ENCODE data around the gene SATB1.

Gene SATB1

DNA sequence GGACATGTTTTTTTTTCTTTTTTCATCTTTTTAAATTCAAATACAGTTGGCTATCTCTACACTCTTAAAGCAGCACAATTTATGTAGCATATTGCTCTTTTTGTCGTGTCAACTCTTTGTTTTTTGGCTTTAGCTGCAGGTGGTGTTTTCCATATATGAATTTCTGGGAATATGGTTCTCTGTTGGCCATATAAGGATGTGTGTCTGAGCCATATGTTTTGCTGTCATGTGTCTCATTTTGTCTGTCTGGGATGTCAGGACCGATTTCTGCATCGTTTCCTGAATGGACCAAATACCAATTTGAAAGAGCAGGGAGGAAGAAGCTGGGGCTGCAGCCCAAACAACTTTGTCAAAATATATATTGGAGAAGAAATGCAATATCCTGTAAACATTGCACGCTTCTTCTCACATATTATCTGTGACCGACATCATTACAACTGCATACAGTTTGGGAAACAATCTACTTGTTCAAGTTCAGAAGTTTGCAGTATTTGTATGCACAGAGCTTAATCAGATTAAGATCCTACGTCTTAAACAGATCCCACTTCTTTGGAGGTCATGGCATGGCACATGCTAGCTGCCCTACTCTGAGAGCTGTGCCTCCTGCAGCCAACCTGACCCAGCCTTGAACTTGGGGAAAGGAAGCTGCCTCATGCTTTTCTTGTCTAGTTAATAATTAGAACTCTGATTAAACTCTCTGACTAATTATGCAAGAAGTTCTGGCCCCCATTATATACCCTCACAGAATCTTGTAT, 4.0 kb upstream of the SATB1 start:
- DNase-seq, result no peak

DNA sequence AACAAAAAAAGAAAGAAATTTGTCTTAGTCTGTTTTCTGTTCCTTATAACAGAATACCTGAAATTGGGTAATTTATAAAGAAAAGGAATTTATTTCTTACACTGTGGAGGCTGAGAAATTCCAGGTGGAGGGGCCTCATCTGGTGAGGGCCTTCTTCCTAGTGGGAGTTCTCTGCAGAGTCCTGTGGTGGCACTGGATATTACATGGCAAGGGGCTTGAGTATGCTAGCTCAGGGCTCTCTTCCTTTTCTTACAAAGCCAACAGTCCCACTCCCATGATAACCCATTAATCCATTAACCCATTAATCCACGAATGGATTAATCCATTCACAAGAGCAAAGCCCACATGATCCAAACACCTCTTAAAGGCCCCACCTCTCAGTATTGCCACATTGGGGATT, 2.9 kb upstream of the SATB1 start:
- no peak for DNase-seq

DNA sequence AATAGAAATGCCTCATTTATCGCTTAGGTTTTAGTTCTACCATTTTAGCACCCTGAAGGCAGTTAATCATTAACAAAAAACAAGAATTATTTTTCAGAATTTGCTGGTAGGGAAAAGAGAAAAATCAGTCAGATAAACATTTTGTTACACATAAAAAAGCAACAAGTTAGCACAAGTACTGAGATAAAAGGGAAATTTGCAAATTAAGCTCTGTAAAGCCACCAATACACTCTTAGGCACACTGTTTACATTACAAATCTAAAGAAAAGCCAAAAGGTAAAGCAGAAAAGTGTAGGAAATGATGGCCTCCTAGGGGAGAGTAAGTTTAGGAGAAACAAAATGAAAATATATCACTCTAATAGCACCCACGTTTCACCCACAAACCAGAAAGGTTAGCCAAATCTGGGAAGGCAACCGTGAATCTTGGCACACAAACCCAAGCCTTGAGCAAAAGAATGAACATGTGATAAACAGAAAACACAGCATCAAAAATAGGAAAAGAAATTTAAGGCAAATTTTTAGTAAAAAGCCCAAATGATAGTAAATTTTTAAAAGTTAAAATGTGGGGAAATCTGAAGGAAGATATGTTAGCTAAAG, 1.6 kb upstream of the SATB1 start:
- no peak for DNase-seq

GRCh38 chr3:18425641-18426257, 610 bp upstream of the SATB1 start:
- peak; percentile 72 for DNase-seq

- DNase-seq, result no peak
Measured at GRCh38 chr3:18424213-18424728, 868 bp downstream of the SATB1 start.

DNA sequence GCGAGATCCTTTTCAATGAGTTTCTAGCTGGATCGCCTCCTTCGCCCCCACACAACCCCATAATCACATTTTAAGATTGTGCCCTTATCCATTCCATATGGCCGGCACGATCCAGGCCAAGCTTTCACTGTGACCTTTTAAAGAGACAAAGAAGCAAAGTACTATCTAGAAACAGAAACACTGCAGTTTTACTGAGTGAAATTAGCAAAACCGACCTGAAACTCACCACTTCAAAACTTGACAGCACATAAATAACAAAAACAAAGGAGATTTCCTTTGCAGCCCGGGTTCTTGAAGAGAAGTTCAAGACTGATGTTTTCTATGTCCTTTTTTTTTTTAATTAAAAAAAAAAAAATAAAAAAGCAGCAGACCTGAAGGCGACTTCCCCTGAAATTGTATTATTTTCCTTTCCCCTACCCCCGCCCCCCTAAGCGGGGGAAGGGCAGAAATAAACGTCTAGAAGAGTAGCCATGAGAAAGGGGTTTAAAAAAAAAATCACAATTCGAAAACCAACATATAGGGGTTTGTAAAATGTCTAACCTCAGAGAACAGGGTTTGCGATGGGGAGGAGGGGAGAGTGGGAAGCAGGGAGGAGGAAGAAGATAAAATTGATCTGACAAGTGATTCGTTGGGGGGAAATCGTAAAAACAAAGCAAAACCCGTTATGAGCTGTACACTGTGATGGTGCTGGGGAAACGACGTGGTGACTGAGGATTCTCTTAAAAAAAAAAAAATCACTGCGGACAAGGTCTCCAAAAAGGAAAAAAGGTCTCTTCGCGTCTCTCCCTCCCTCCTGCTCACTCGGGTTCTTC, 1.5 kb downstream of the SATB1 start:
- DNase-seq, result no peak

GRCh38 chr3:18422972-18423371, 2.2 kb downstream of the SATB1 start:
- DNase-seq, result no peak

- no peak for DNase-seq
Measured at GRCh38 chr3:18420555-18420954, 4.6 kb downstream of the SATB1 start.

GRCh38 chr3:18419232-18419631, 5.9 kb downstream of the SATB1 start:
- no peak for DNase-seq

- DNase-seq, result no peak
Measured at GRCh38 chr3:18417904-18418572, 7.1 kb downstream of the SATB1 start.

- no peak for DNase-seq
Measured at GRCh38 chr3:18416332-18416731, 8.8 kb downstream of the SATB1 start.

DNA sequence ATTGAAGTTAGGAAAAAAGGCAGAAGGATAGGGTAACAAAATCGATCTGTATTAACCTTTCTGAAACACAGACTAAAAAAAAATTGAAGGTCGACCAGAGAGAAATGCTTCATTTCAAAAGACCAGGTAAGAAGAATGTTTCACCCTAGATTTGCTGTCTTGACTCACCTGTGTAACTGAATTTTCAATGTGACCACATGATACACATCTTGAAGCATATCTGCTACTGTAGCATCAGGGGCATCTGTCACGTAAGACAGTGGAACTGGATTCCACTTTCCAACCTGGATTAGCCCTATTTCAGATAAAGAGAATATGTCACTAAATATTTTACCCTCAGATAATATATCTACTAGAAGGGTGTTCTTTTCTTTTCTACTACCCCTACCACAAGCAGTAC, 9.3 kb downstream of the SATB1 start:
- no peak for DNase-seq

DNA sequence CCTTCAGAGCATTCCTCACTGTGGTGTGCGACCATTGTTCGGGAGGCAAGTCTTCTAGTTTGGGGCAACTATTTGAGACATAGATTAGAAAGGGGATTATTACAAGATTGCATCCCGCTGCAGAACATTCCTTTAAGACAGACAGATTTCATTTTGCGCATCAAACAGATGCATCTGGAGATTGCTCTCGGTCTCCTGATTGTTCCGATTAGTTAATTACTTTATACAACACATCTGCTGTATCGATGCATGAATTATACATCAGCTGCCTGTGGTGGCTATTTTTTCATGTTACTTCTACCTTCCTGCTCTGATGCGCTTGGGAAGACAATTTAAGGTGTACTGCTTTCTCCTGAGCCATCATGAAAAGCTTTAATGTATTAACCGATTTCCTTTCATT, 10.0 kb downstream of the SATB1 start:
- no peak for DNase-seq

GRCh38 chr3:18412684-18413083, 12.5 kb downstream of the SATB1 start:
- DNase-seq, result no peak

DNA sequence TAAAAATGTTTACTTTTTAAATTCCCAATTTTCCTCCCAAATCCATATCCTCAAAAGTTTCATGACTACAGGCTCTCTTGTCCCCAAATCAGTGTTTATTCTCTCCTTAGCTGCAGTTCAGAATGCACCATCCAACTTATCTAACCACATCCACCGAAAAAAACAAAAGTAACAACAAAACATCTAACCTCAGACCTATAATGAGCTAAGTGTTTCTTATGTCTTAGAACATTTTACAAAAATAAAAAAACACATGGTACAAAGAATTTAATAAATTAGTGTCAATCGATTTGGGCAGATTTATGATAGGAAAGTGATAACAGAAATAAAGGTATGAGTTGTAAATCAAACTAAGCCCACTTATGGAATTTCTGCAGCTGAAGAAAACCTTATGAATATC, 13.6 kb downstream of the SATB1 start:
- DNase-seq, result no peak

GRCh38 chr3:18410205-18410604, 14.9 kb downstream of the SATB1 start:
- no peak for DNase-seq

DNA sequence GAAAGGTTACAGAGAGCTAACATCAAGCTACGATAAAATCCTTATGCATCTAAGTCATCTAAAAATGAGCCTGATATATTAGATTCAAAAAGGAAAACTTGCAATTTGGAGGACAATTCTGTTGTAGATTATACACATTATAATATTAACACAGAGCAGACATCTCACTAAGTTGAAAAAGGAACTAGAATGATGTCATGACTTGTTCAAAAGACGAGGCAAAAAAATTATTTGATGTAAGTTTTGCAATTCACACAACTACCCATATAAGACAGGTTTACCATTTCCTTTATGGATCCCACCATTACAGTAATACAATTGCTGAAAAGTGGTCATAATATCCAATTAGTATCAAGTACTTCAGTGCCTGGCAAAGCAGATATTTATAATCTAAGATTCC, 15.9 kb downstream of the SATB1 start:
- DNase-seq, result no peak

DNA sequence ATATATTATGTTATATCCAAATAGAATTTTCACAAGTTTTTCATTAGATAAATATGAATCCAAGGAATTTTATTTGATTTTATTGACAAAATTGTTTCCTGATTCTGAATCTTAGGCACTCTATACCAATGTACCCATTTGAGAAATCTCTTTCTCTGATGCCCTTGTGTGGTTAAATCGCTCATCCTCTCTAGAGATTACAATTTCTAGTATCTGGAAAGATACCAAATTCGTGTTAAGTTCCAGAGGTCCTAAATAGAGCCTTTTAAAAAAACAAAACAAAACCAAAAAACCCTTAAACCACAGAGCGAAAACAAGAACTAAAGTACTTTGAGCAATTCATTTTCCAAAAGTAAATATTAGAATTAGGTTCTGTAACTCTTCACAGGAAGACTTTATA, 20.0 kb downstream of the SATB1 start:
- no peak for DNase-seq

- no peak for DNase-seq
Measured at GRCh38 chr3:18403061-18403460, 22.1 kb downstream of the SATB1 start.

DNA sequence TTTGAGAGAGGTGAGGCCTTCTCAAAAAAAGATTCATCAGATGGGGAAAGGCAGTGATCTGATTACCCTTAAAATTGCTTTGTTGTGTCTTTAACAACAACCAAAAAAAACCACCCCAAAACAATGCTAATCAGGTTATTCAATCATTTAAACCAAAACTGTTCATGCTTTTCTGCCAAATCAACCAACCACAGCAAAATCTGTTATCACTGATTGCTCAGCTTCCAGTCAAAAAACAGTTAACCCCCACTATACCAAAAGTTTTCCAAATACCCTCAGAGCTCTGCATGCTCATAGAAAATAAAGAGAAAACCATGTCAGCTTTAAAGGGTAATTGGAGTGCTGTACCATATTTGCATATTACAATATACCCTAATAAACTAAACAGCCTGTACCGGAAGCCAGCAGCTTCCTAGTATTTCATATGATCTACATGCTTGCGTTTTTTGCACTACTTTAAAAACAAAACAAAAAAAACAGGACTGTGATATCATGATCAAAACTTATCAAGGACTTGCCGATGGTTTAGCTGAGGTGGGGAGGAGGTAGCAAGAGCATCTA, 22.8 kb downstream of the SATB1 start:
- DNase-seq, result no peak

DNA sequence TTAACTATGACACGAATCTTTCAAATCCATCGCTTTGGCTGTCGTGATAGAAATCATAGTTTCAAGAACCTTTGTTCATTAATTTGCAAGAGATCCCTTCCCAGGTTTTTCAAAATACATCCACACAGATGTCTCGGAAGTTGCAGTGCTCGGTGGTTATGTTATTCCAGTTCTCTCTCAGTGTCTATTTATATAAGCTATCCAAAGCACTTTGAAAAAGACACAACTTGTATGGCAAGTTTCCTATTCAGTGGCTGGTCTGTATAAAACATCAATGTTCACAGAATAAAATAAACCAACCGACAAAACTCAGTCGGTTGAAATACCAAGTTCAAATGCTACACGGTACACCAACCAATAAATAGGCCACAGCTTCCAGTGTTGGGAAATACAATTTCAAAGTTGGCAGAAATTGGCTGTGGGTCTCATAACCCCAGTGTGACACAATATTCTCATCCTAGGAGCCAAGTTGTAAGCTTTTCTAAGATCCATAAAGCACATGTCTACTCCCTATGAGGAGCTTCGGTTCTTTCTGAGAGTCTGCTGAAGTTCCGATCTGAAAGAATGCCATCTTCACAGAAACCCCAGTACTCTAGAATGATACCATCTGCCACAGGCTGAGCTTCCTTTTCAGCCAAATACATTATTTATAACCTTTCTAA, 23.7 kb downstream of the SATB1 start:
- peak; percentile 53 for DNase-seq

DNA sequence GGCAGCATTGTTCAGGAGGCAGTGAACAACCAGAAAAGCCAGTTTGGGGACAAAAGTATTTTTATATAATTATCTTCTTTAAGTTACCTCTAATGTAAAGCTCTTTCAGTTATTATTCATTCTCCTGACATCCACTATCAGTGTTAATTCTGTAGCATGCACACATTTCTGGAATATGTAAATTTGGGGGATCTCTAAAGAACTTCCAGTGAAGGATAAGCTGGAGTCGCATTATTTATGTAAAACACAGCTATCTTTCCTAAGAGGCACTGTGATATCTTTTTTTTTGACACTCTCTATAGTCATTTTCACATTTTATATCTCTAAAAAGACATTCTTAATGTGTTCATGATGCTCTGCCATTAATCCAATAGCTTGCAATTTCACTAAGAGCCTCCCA, 26.7 kb downstream of the SATB1 start:
- DNase-seq, result no peak
